ENCODE data around the gene VAC14. TPM values are rescaled to one million over a fixed set of nuclear protein-coding genes. Genes with fewer than 3 reads are reported as not detected.

Gene VAC14
- total and polyA plus RNA-seq, 2 experiments from 2014 or later = 27.1 to 32.4 TPM

DNA sequence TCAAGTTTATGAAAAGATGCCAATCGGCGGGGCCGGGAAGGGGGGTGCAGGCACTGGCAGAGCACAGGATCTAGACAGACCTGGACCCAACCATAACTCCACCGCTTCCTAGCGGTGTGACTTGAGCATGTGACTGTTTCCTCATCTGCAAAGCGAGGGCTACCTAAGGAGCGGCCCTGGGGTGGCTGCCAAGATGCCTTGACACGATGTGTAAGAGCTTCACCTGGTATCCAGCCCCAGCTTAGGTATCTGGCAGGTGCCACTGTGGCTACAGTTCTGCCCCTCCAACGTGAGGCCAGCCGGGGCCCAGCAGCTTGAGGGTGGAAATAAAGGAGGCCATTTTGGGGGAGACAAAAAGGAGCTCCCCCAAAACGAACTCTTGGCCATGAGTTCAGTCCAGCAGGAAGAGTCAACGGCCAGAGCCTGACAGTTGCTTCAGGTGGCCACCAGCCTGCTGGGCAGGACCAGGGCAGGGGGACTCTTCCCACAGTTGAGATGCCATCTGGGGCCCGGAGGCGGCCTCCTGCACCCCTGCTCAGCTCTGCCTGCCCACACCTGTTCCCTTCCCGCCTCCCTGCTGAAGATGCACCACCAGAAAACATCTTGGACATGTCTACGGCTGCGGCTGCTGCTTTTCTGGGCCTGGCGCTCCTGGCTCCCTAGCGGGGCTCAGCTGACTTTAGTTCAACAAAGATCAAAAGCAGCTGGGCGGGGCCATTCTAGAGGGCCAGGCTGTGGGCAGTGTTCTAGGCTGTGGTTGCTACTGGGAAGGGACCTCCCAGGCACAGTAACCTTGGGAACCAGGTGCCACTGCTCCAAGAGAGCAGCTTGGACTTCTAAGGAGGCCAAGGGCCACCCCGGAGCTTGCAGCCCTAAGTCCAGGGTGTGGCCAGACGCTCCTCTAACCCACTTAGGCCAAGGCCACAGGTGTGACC is 111.7 kb downstream of the VAC14 start:
- no peak overlapping the region for H3K4me2 ChIP-seq (ENCODE audit: unreplicated experiment)
- DNase-seq = no peak
- no peaks in the 10 kb centered on the region for H4K20me1 ChIP-seq (ENCODE audit: insufficient read depth)
- peaks cover 11% of the 10 kb centered on the region for H3K79me2 ChIP-seq (ENCODE audit: insufficient read depth)
- in situ Hi-C loops (cut with MboI) = no loop called here
- no peak overlapping the region for H3K4me3 ChIP-seq
- peaks cover 50% of the 10 kb centered on the region for H3K4me1 ChIP-seq (ENCODE audit: insufficient read depth)
- no peak overlapping the region for H2AFZ ChIP-seq
- no peak overlapping the region; the same call in 1 of the 2 replicates for H3K27ac ChIP-seq
- no peaks in the 10 kb centered on the region for H3K36me3 ChIP-seq (ENCODE audit: low read depth)
- WGBS, 2 experiments (ENCODE audit: low coverage in 1 of 2, low lambda C conversion rate in 2 of 2, missing lambda C conversion rate in 2 of 2) = 92 to 93% methylated on average over 22 of the region's 22 CpGs
- no peak for TF ChIP-seq EZH2 (IDR thresholded peaks at IDR 0.05; ENCODE audit: insufficient read depth, poor library complexity, severe bottlenecking)
- no peak for TF ChIP-seq EZH2phosphoT487 (IDR thresholded peaks at IDR 0.05; ENCODE audit: insufficient read depth, low read depth)
- H3F3A ChIP-seq (ENCODE audit: insufficient read depth) = no peaks in the 10 kb centered on the region; the same call in 1 of the 2 replicates
- H3K27me3 ChIP-seq (replicated peaks; ENCODE audit: insufficient read depth) = no peaks in the 10 kb centered on the region
- no peaks in the 10 kb centered on the region for H3K9me2 ChIP-seq (ENCODE audit: insufficient read depth)
- no peaks in the 10 kb centered on the region for H3K9me3 ChIP-seq (ENCODE audit: low read depth)
- H3K9ac ChIP-seq = no peak overlapping the region

DNA sequence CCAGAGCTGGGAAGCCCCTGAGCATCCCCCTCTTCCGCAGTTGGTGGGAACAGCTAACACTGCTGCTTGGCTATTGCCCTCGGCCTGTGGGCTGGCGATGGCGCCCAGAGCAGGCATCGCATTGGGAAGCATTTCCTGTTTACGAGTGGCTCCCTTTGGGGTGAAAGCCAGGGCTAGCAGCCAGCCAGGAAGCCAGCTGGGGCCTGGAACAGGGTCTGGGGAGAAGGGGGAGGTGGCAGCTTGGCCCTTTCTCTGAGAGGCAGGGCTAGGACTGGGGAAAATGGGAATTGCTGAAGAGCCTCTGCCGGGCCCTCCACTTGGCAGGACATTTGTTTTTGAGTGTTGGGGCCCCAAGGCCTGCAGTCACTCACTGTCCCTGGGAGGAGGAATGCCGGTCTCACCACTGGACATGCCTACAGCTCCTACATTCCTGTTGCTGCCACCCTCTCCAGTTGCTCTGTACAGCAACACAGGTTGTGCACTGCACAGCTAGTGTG is 112.7 kb downstream of the VAC14 start:
- peak overlapping the region; percentile 41 for H3K27ac ChIP-seq
- no peak overlapping the region for H3K4me2 ChIP-seq (ENCODE audit: unreplicated experiment)

DNA sequence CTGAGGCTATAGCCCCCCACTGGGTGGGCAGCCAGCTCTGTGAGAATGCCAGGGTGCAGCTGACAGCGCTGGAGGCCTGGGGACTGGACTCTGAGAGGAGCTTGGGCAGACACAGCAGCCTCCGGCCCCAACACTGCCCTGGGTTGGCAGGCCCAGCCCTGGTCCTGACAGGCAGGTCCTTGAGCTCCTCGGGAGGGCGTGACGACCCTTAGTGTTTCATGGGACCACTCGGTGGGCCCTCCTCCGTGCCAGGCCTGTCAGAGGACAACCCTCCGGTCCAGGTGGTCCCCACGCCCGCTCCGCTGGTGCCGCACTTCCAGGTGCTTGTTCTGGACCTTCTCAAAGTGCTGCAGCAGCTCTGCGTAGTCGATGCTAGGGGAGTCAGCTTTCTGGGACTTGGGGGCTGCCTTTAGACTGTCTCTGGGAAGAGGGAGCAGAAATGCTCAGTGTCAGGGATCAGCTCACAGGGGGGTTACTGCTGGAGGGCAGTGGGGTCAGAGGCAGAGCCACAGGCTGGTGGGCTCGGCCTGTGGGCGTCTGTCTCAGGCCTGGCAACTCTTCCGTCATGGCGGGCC is 113.2 kb downstream of the VAC14 start:
- Histone ChIP-seq H2AFZ (no peak overlapping the region), H3K36me3 (ENCODE audit: low read depth) (no peaks in the 10 kb centered on the region), H3F3A (ENCODE audit: insufficient read depth) (no peaks in the 10 kb centered on the region), H3K4me1 (ENCODE audit: insufficient read depth) (peaks cover 39% of the 10 kb centered on the region), H3K9me3 (ENCODE audit: low read depth) (no peaks in the 10 kb centered on the region), H3K79me2 (ENCODE audit: insufficient read depth) (peaks cover 27% of the 10 kb centered on the region), H3K9me2 (ENCODE audit: insufficient read depth) (no peaks in the 10 kb centered on the region), H3K27me3 (replicated peaks; ENCODE audit: insufficient read depth) (no peaks in the 10 kb centered on the region), H3K4me3 (no peak overlapping the region), H3K9ac (peak overlapping the region; percentile 16; the same call in 1 of the 2 replicates), H3K4me2 (ENCODE audit: unreplicated experiment) (no peak overlapping the region), H3K27ac (peak overlapping the region; percentile 41), H4K20me1 (ENCODE audit: insufficient read depth) (no peaks in the 10 kb centered on the region)
- TF ChIP-seq EZH2 (IDR thresholded peaks at IDR 0.05; ENCODE audit: insufficient read depth, poor library complexity, severe bottlenecking) = no peak
- no peak for TF ChIP-seq EZH2phosphoT487 (IDR thresholded peaks at IDR 0.05; ENCODE audit: insufficient read depth, low read depth)
- WGBS, 2 experiments (ENCODE audit: low coverage in 1 of 2, low lambda C conversion rate in 2 of 2, missing lambda C conversion rate in 2 of 2) = 82 to 88% methylated on average over 17 to 18 of the region's 18 CpGs
- DNase-seq = no peak
- in situ Hi-C loops (cut with MboI) = no loop called here

More for the DNA sequence above, 112.7 kb downstream of the VAC14 start:
- Histone ChIP-seq H4K20me1 (ENCODE audit: insufficient read depth) (no peaks in the 10 kb centered on the region), H3K4me1 (ENCODE audit: insufficient read depth) (peaks cover 45% of the 10 kb centered on the region), H3K79me2 (ENCODE audit: insufficient read depth) (peaks cover 22% of the 10 kb centered on the region), H3K9me2 (ENCODE audit: insufficient read depth) (no peaks in the 10 kb centered on the region), H3F3A (ENCODE audit: insufficient read depth) (no peaks in the 10 kb centered on the region), H2AFZ (no peak overlapping the region), H3K9me3 (ENCODE audit: low read depth) (no peaks in the 10 kb centered on the region), H3K36me3 (ENCODE audit: low read depth) (no peaks in the 10 kb centered on the region), H3K4me3 (no peak overlapping the region), H3K9ac (peak overlapping the region; percentile 16; the same call in 1 of the 2 replicates), H3K27me3 (replicated peaks; ENCODE audit: insufficient read depth) (no peaks in the 10 kb centered on the region)
- TF ChIP-seq EZH2phosphoT487 (IDR thresholded peaks at IDR 0.05; ENCODE audit: insufficient read depth, low read depth) (no peak), EZH2 (IDR thresholded peaks at IDR 0.05; ENCODE audit: insufficient read depth, poor library complexity, severe bottlenecking) (no peak)
- 23 to 33% methylated on average over 8 of the region's 8 CpGs for WGBS, 2 experiments (ENCODE audit: low coverage in 1 of 2, low lambda C conversion rate in 2 of 2, missing lambda C conversion rate in 2 of 2)
- peak; percentile 60 for DNase-seq
- in situ Hi-C loops (cut with MboI) = no loop called here

DNA sequence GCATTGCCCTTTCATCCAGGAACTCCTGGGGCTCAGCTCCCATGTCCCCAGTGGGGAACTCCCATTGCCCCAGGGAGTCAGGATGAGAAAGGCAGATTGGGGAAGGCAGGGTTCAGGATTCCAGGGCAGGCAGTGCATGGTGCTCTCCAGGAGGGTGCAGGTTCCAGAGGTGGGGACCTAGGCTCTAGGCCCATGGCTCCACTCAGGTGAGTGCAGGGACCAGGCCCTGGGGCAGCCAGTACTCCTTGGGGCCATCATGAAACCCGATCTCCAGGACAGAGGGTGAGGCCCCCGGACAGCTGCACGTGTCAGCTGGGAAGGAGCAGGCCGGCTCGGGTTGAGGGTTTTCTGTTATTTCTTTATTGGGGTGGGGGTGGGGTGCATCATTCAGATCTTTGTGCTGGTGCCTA is 113.9 kb downstream of the VAC14 start:
- Histone ChIP-seq H3K36me3 (ENCODE audit: low read depth) (no peaks in the 10 kb centered on the region), H3K4me3 (no peak overlapping the region), H3K27ac (no peak overlapping the region), H3K4me1 (ENCODE audit: insufficient read depth) (peaks cover 33% of the 10 kb centered on the region), H4K20me1 (ENCODE audit: insufficient read depth) (no peaks in the 10 kb centered on the region), H3K27me3 (replicated peaks; ENCODE audit: insufficient read depth) (no peaks in the 10 kb centered on the region), H3K9me3 (ENCODE audit: low read depth) (no peaks in the 10 kb centered on the region), H3F3A (ENCODE audit: insufficient read depth) (no peaks in the 10 kb centered on the region), H3K4me2 (ENCODE audit: unreplicated experiment) (no peak overlapping the region), H2AFZ (no peak overlapping the region), H3K9me2 (ENCODE audit: insufficient read depth) (no peaks in the 10 kb centered on the region), H3K9ac (peak overlapping the region; percentile 87; the same call in 1 of the 2 replicates), H3K79me2 (ENCODE audit: insufficient read depth) (peaks cover 33% of the 10 kb centered on the region)
- WGBS, 2 experiments (ENCODE audit: low coverage in 1 of 2, low lambda C conversion rate in 2 of 2, missing lambda C conversion rate in 2 of 2) = 40 to 43% methylated on average over 5 of the region's 5 CpGs
- TF ChIP-seq EZH2phosphoT487 (IDR thresholded peaks at IDR 0.05; ENCODE audit: insufficient read depth, low read depth) (no peak), EZH2 (IDR thresholded peaks at IDR 0.05; ENCODE audit: insufficient read depth, poor library complexity, severe bottlenecking) (no peak)
- in situ Hi-C loops (cut with MboI) = no loop called here
- DNase-seq = no peak

Measured in GM23248 (cell line).